ENCODE results near the gene IFITM2.

DNA sequence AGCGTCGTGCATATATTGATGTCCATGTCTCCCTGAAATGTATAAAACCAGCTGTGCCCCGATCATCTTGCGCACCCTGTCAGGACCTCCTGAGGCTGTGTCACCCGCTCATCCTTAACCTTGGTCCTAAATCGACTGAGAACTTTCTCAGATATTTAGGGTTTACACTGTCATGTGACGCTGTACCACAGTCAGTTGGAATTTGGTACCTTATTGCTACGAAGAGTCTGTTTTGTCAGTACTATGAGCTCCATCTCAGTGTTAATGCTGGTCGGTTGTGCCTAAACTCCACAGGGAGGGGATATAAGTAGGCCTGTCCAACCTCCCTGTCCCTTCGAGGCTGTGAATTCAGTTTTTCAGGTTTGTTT, 1.8 kb upstream of the IFITM2 start:
- TF ChIP-seq YY1 (IDR thresholded peaks at IDR 0.05; ENCODE audit: insufficient read depth, insufficient read length) (no peak), ZNF274 (IDR thresholded peaks at IDR 0.05; ENCODE audit: low read depth, low read length) (no peak), SUZ12 (IDR thresholded peaks at IDR 0.05; ENCODE audit: extremely low read depth, insufficient read depth, insufficient read length) (no peak)

Measured in NT2/D1 (cell line).